GM13977 (cell line): ENCODE results near the gene CTIF.

Experiments
- DNase-seq: peaks from one replicate; pipeline ENCODE4 v3.0.0; 2012; ENCODE audit warnings: low spot score
- CTCF ChIP-seq: IDR thresholded peaks from 2 replicates; pipeline ENCODE4 v1.5.1; 2012; ENCODE audit warnings: mild to moderate bottlenecking, control low read depth; ENCODE audit not compliant: insufficient read depth; ENCODE audit errors: extremely low read depth, missing control alignments
- in situ Hi-C: fragments of 300-500 bp; cut with MboI; formaldehyde crosslinking; loops from one replicate; pipeline ENCODE4 v1.12.0; 2022; ENCODE audit warnings: low sequenced_read_pairs, low pct_unique_long_range_greater_than_20kb, mixed read lengths, inconsistent platforms; ENCODE audit not compliant: unreplicated experiment

The CTIF gene

GRCh38 chr18:48837676-48838075 lies 298.8 kb downstream of the CTIF start:
- in situ Hi-C loops: no loop called here

GRCh38 chr18:48838166-48838775 lies 299.4 kb downstream of the CTIF start:
- in situ Hi-C loops: no loop called here
- DNase-seq: no peak
- no peak for TF ChIP-seq CTCF

More at GRCh38 chr18:48837676-48838075, 298.8 kb downstream of the CTIF start:
- DNase-seq: no peak
- TF ChIP-seq CTCF: no peak

- in situ Hi-C loops: no loop called here
- TF ChIP-seq CTCF: no peak
- DNase-seq: no peak
These were observed 300.3 kb downstream of the CTIF start for GRCh38 chr18:48838921-48839818.

- TF ChIP-seq CTCF: no peak
- DNase-seq: no peak
- in situ Hi-C loops: no loop called here
These were observed 301.1 kb downstream of the CTIF start for GRCh38 chr18:48839819-48840490.

GRCh38 chr18:48840491-48840877 lies 301.7 kb downstream of the CTIF start:
- in situ Hi-C loops: no loop called here
- DNase-seq: no peak
- TF ChIP-seq CTCF: no peak

GRCh38 chr18:48841381-48842258 lies 302.8 kb downstream of the CTIF start:
- DNase-seq: no peak
- in situ Hi-C loops: no loop called here
- TF ChIP-seq CTCF: no peak
